HG03025 (cell line): ENCODE measurements around the gene RNF144A.

Experiments
- ATAC-seq: cut with Tn5 transposase; IDR thresholded peaks from one replicate; pipeline ENCODE4 v1.9.1; 2021; ENCODE audit warnings: mild to moderate bottlenecking, moderate library complexity; ENCODE audit not compliant: unreplicated experiment, low FRiP score

The RNF144A gene

DNA sequence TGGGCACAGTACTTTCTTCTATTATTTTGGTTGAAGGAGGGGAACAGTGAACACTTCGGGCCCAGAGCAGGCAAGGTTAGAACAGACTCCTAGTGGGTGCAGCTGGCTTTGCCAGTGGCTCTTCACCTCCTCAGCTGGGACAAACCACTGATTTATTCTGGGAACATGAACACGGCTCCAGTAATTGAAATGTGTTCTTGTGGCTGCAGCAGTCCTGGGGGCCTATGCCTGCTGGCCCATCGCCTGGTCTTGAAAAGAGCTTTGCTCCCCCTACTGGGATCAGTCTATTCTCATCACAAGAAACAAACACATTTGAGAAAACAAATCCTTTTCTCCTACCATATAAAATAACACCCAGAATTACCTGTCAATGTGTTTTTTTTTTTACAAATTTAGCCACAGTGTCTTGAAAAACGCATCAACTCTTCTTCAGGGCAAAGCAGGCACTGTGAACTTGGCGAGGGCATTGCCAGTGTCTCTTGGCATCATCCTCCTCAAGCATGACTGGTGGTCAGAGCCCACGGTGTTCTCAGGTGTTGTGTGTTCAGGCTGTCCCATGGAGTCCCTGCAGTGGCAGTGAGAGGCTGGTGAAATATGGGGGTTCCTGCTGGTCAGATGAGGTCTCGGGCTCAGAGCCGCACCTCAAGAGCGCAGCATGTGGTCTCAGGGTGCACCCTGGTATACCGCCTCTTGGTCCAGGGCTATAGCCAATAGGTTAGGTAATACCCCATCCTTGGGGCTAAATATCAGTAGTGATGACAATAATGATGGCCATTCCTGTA is 51.3 kb downstream of the RNF144A start:
- no peak for ATAC-seq

DNA sequence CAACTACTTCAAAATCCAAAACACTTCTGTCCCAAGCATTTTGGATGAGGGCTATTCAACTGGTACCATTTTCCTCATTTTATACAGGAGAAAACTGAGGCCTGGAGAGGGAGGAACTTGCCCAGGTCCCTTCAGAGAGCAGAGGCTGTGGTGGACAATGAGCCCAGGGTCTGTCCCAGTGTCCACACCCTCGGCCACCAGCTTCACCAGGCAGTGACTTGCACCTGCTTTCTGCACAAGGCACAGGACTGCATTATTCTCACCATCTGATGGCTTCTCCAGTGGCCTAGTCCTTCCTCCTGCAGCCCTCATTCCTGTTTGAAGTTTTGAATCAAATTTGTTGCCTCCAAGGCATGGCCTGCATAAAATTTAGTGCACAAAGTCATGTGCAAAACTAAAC is 53.3 kb downstream of the RNF144A start:
- ATAC-seq: no peak

DNA sequence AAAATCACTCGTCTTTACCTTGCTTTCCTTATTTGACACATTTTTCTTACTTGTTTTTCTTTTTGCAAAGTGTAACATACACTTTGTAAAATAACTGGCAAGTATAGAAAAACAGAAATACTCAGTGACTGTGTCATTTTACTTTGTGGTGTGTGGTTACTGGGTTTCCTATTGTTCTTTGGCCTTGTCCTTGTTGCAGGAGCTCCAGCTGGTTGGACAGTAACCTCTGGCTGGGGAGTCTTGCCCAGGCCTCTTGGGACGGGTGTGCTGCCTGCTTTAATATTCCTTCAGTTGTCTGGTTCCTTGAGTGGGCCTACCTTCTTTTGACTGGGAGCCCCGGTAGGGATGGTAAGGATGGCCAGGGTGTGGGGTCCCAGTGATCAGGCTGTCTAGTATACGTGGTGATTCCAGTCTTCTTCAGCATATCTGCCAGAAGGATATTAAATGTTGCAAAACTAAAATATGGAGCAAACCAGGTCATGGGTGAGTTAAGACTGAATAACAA is 53.8 kb downstream of the RNF144A start:
- no peak for ATAC-seq

DNA sequence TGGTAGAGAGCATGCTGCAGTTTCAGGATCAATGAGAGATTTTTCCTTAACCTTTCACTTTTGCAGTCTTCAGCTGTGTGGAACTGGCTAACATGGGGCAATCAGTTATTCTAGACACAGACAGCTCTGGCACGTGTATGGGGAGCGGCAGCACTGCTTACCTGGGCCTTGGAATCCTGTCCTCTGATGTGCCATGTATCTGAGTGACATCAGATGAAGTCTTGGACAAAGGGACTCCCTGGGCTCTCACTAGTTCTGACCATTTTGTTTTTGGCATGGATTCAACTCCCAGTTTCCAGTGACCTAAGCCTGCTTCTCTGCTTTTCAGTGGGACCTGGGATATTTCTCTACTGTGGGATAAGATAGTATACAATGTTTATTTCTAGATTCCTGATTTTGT is 54.3 kb downstream of the RNF144A start:
- no peak for ATAC-seq

DNA sequence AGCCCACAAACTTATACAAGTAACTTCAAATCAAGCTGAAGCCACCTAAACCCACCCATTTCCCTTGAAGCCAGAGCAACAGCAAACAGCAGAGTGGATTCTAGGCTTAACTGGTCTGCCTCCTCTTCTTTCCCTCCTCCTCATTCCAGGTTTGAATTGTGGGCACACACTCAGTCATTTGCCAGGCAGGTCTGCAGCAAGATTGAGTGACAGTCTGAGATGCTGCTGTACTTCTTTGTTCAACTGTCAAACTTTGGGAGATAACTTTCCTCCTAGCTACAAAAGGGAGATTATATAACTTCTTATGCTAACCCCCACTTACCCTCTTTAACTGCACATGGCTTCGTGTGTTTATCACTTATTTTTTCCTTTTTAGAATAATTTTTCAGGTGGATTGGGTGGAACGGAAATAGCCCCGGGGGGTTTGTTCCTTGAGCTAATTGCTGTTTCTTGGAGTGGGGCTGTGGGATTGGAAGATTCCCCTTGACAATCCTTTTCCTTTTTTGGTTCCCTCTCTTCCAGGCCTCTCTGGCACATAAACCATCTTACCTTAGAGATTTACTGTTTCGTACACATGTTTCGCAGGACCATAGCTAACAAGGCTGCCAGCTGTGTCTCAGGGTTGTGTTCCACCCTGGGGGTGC is 55.0 kb downstream of the RNF144A start:
- no peak for ATAC-seq

DNA sequence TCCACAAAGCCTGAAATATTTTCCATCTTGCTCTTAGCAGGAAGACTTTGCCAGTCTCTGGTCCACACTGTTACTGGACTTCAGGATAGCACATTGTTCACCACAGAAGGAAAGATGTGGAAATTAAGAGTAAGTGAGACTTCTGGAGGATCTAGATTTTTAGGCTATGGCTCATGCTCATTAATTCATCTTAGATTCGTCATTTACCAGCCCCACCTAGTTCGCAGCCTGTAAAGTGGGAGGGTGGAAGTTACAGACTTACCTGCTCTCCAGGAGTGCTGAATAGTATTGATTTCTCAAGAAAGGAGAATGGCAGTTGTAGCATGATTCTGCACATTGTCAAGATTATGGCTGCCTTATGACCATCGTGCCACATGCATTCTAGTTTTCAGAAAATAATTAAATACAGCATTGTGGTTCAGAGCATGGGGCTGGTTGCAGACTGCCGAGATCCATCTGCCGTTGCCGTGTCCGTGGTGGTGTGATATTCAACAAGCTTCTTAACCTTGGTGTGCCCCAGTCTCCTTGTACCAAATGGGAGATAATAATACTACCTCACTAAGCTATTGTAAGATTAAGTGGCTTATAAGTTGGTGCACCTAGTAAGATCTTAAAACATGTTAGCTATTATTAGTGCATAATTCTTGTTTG is 56.8 kb downstream of the RNF144A start:
- no peak for ATAC-seq

DNA sequence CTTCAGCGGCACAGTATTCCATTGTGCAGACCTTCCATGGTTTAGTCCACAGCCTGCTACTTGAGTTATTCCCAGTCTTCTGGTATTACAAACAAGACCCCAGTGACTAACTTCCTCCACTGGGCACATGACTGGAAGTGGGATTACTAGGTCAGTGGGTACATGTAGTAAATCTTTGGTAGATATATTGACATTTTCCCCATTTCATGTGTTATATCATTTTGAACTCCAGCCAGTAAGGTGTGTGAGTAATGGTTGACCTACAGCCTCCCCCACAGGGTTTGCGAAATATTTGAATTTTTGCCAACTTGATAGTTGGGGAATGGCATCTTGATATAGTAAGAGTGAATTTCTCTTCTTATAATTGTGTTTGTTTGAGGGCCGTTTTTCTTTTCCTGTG is 58.8 kb downstream of the RNF144A start:
- ATAC-seq: no peak

DNA sequence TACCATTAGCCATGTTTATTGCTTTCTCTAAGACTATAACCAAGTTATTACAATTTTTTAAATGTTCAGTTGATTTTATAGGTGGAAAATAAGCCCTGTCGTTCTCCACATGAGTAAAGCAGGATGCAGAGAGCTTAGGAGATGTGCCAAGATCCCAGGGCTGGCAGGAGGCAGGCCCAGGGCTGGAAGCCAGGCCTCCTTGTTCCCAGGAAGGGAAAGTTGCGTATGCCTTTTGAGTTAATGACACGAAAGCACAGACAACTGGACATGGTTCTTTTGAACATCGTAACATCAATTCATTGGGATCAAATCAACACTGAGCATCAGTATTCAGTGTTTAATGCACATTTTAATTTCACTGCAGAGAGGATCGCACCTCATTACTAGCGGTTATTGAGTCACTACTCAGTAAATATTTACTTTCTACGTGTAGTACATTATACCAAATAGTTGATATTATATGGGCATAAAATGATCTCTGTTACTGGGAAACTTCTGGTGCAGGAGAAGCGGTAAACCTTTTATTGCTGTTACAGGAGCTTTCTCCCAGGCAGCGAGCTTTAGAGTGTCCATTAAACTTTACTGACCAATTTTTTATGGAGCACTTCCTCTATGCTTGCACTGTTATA is 60.0 kb downstream of the RNF144A start:
- ATAC-seq: no peak

DNA sequence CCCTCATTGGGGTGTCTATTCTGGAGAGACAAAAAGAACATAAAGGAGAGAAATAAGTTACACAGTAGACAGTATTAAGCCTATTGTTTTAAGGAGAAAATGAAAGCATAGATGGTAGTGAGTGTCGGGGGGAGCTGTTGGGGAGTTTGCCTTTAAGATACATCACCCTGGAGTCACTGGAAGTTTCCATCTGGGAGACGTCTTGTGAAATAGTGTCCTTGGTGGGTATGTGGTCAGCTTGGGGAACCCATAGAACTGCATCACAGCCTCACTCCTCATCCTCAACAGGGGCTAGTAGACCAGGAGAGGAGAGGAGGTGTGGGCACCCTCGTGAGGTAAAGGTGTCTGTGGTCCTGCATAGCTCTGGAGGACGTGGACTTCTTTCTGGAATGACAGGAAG is 60.6 kb downstream of the RNF144A start:
- no peak for ATAC-seq

DNA sequence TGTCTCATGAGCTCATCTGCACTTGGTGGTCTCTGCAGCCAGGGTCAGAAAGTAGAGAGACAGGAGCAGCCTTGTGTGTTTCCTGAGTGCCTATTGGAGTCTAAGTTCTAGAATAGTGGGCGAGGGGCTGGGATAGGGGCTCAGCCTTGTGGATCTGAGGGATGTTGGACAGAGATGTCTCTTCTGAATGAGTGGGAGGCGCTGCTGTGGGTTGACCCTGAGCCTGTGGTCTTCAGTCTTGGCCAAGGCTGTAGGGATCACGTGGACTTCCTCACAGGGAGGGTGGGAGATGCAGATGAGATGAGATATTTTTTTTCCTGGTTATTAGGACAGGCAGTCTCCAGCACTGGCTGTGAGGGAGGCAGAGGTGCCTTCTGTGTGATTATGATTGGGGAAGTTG is 61.8 kb downstream of the RNF144A start:
- no peak for ATAC-seq

DNA sequence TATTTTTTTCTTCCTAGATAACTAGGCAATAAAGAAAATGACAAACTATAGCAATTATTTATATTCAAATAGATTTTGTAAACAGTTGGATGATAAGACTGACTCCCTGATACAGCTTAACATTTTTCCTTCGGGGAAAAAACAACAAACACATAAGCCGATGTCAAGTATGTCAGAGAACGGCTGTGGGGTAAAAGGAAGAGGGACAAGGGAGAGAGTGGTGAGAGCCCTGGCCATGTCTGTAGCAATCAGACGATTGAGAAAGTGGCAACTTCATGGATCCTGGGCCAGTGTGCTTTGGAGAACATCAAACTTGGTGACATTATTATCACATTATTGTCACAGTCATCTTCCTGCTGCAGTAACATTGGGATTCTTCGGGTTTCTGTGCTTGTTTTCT is 65.2 kb downstream of the RNF144A start:
- ATAC-seq: no peak

DNA sequence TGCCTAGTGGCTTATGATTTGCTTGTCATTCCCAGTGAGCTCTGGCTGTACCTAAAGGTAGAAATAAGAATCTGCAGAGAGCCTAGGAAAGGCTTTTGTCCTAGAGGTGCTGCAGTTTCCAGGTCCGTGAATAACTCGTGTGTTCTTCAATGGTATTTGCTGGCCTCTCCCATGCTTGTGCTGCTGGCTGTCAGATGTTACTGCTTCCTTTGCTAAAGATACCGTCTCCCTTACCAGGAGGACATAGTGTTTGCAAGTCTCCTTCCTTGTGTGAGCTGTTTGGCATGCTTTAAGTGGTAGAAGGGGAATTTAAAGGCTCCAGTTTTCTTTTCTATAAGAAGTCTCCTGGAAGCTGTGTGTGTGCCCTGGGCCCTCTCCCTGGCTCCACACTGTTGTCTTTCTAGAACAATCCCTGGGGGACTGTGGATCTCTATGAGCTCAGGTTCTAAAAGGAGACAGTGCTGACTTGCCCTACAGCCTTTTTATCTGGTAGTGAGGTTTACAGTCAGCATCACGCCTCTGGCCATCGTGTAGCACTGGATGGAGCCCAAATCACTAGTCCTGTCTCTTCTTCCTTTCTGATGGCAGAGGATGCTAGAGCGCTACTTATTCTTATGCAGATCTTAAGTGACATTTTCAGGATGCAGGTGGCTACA is 65.8 kb downstream of the RNF144A start:
- ATAC-seq: no peak

DNA sequence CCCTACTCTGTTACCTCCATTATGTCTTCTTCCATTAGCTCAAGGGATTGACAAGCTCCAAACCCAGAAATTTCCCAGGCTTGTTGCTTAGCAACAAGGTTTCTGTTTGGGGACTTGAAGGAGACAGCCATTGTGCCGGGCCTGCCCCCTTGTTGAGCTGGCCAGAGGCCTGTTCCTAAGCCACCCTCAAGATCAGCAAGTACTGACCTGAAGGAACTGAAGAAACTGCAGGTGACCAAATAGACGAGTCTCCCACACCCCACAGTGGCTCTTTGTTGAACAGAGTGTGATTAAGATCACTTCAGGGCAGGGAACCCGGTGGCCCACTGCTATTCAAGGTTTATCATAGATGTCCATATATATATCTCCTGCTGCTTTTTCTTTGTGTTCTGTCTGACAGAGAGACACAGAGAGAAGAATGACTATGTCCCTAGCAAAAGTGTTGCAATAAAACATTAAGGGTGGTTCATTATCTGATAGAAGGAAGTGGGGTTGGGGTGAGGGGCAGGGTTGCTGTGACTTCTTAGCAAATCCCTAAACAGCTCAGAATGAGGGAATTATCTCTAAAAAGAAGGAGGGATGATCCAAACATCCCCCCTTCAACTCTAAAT is 69.2 kb downstream of the RNF144A start:
- ATAC-seq: no peak

DNA sequence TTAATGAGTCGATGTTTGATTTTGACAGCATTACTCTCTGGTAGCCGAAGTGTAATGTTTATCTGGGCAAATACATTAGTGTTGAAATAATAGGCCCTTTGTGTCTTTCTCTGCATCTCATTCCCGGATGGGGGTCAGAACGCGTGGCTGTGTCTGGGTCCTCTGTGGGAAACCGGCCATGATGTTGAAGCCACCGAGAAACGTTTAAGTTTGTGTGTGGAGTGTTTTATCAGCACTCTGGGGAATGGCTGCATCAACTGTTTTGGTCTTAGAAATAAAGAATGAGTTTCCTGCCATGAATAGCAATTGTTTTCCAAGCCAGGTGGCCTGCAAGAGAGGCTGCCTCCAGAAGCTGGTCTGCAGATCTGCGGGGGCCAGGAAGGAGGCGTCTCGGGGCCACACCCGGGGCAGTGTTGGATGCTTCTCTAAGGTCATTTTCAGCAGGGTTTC is 69.7 kb downstream of the RNF144A start:
- no peak for ATAC-seq

DNA sequence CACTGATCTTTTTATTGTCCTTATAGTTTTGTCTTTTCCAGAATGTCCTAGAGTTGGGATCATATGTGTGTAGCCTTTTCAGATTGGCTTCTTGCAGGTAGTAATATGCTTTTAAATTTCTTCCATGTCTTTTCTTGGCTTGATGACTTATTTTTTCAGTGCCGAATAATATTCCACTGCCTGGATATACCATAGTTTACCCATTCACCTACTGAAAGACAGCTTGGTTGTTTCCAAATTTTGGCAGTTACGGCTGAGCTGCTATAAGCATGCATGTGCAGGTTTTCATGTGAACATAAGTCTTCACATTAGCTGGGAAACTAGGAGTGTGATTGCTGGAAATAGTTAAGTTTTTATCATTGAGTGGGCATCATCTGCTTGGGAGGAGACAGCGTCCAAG is 73.7 kb downstream of the RNF144A start:
- ATAC-seq: no peak

DNA sequence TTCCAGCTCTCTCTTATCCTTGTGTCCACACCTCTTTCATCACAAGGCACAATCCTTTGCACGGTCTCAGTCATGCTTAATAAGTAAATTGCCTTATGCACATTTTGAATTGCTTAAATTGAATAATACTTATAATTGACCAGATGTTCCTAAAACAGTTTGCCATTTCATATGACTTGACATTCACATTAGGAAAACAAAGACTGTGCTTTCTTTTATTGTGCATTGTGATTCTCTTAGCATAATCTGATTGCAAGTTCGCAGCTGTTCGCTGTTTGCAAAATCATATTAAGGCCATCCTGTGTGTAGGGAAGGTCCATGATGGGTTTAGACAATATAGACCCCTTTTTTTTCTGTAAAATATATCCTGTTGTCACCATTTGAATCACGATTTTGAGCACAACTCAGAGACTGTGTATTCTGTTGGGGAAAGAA is 75.6 kb downstream of the RNF144A start:
- ATAC-seq: no peak

DNA sequence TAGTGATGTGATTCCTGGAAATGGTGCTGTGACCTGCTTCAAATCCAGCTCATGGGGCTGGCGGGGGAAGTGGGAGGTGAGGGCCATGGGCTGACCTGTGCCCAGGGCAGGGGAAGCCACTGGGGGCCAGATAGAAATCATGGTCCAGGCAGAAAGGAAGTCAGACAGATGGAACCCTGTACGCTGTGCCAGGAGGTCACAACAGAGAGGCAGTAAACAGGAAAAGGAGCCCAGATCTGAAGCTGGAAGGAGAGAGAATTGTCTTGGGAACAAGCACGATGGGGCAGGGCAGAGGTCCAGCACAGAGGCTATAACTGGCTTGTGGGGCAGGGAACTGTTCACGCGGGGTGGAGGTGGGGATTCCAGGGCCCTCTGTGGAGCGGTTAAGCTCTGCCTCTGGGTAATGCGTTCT is 76.0 kb downstream of the RNF144A start:
- no peak for ATAC-seq

DNA sequence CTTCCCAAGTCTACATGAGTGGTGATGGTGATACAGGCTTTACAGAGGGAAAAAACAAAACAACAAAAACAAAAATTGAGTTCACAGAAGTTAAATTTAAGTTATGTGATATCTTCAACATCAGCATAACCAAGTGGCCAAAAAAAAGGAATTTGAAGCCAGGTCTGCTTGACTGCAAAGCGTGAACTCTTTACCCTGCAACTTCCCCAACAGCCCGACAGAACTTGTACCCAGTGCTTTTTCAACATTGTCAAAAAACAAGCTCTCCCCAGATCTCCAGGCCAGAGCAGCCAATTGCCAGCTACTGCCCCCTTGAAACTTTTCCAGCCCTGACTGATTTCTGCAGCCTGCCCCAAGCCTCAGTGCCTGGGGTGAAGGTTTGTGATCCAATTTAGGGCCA is 76.7 kb downstream of the RNF144A start:
- no peak for ATAC-seq

DNA sequence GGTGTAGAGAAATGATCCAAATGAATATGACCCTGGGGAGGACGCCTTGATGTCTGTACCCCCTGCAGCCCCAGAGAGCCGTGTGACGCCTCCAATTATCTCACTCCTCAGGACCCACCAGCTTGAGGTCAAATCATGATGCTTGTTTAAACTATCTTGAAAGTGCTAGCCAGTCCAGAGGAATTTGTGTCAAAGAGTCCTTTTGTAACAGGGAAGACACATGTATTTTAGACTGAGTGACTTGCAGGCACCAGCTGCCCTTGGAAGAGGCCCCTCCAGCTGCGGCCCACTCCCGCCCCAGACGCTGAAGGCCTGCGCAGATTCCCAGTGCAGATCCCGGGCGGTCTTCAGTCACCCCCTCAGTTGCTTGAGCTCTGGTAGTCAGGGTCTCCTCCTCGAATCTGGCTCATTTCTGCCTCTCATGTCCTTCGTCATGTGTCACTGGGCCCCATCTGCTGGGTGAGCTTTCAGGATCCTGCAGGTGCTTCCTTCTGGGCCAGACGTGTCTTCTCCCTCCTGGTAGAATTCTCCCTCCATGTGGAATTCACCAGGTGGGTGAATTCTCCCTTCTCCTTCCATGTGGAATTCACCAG is 77.4 kb downstream of the RNF144A start:
- no peak for ATAC-seq
